OCI-LY1 (cell line): ENCODE measurements around the gene TMA16.
A peak's percentile ranks its signal among the peaks of the same experiment; 100 is the strongest.

ENCODE experiments used
- H2AFZ ChIP-seq: fragments of 200-600 bp; sonication (generic), shearing (Covaris generic); 2 replicates; pipeline ENCODE4 v1.6.0; 2014; ENCODE audit warnings: antibody characterized with exemption, mild to moderate bottlenecking, low read length
- H3F3A ChIP-seq: fragments of 200-600 bp; sonication (generic), shearing (Covaris generic); 2 replicates; pipeline ENCODE4 v1.6.0; 2014; ENCODE audit warnings: mild to moderate bottlenecking, antibody characterized with exemption, low read length, moderate library complexity; ENCODE audit not compliant: insufficient read depth
- H3K27ac ChIP-seq: fragments of 200-600 bp; sonication (generic); 2 replicates; pipeline ENCODE4 v1.5.1; 2014; ENCODE audit warnings: low read length, mixed run types, mild to moderate bottlenecking, low read depth; ENCODE audit not compliant: poor library complexity, severe bottlenecking
- H3K27me3 ChIP-seq: fragments of 200-600 bp; sonication (generic); 2 replicates; pipeline ENCODE4 v1.6.0; 2014; ENCODE audit warnings: antibody characterized with exemption, mild to moderate bottlenecking, low read length, moderate library complexity; ENCODE audit not compliant: insufficient read depth
- H3K36me3 ChIP-seq: fragments of 200-600 bp; sonication (generic); 2 replicates; pipeline ENCODE4 v1.6.1; 2014; ENCODE audit warnings: mild to moderate bottlenecking, antibody characterized with exemption, low read length, moderate library complexity, mixed read lengths; ENCODE audit not compliant: insufficient read depth
- H3K4me1 ChIP-seq: fragments of 200-600 bp; sonication (generic); 2 replicates; pipeline ENCODE4 v1.5.1; 2014; ENCODE audit warnings: mild to moderate bottlenecking, low read length, moderate library complexity; ENCODE audit not compliant: insufficient read depth, severe bottlenecking
- H3K4me2 ChIP-seq: fragments of 200-600 bp; sonication (generic), shearing (Covaris generic); 2 replicates; pipeline ENCODE4 v1.6.1; 2014; ENCODE audit warnings: low read length
- H3K4me3 ChIP-seq: fragments of 200-600 bp; sonication (generic); 2 replicates; pipeline ENCODE4 v1.5.1; 2014; ENCODE audit warnings: low read length, low read depth, mild to moderate bottlenecking, mixed read lengths; ENCODE audit not compliant: poor library complexity, severe bottlenecking
- H3K79me2 ChIP-seq: fragments of 200-600 bp; shearing (Covaris generic); 2 replicates; pipeline ENCODE4 v1.6.1; 2016; ENCODE audit warnings: mixed run types, low read length, mixed read lengths; ENCODE audit not compliant: insufficient read depth
- H3K9ac ChIP-seq: fragments of 200-600 bp; sonication (generic), shearing (Covaris generic); 2 replicates; pipeline ENCODE4 v1.6.1; 2014; ENCODE audit warnings: mild to moderate bottlenecking, low read length, mixed read lengths
- H3K9me2 ChIP-seq: fragments of 200-600 bp; sonication (generic), shearing (Covaris generic); 2 replicates; pipeline ENCODE4 v1.6.1; 2014; ENCODE audit warnings: low read depth, mild to moderate bottlenecking, low read length, mixed read lengths
- H3K9me3 ChIP-seq: fragments of 200-600 bp; shearing (Covaris generic); 2 replicates; pipeline ENCODE4 v1.6.1; 2014; ENCODE audit warnings: low read length, mixed read lengths
- H4K20me1 ChIP-seq: fragments of 200-600 bp; sonication (generic), shearing (Covaris generic); 2 replicates; pipeline ENCODE4 v1.6.0; 2016; ENCODE audit warnings: mild to moderate bottlenecking, low read length; ENCODE audit not compliant: insufficient read depth
- CTCF ChIP-seq: fragments of 200-600 bp; sonication (generic), shearing (Covaris generic); IDR thresholded peaks from 2 replicates; pipeline ENCODE4 v1.5.1; 2017; ENCODE audit warnings: mild to moderate bottlenecking, antibody characterized with exemption, low read length, moderate library complexity, mixed read lengths
- EZH2 ChIP-seq: fragments of 200-600 bp; sonication (generic), shearing (Covaris generic); IDR thresholded peaks from 2 replicates; pipeline ENCODE4 v1.8.0; 2017; ENCODE audit warnings: borderline replicate concordance, mixed run types, mild to moderate bottlenecking, antibody characterized with exemption, low read length, moderate library complexity, mixed read lengths

Gene TMA16

GRCh38 chr4:163566257-163566796 lies 71.8 kb downstream of the TMA16 start:
- peaks cover 17% of the 10 kb centered on the region for H3K4me1 ChIP-seq
- no peaks in the 10 kb centered on the region for H3F3A ChIP-seq
- no peaks in the 10 kb centered on the region; the same call in 1 of the 2 replicates for H3K36me3 ChIP-seq
- H3K9me2 ChIP-seq, result no peaks in the 10 kb centered on the region
- no peaks in the 10 kb centered on the region for H4K20me1 ChIP-seq
- no peak overlapping the region for H3K27ac ChIP-seq
- TF ChIP-seq EZH2, result no peak
- no peaks in the 10 kb centered on the region for H3K27me3 ChIP-seq
- H3K9ac ChIP-seq, result no peak overlapping the region
- H2AFZ ChIP-seq, result no peak overlapping the region
- no peak overlapping the region for H3K4me3 ChIP-seq
- H3K4me2 ChIP-seq, result no peak overlapping the region
- no peaks in the 10 kb centered on the region for H3K79me2 ChIP-seq
- no peaks in the 10 kb centered on the region for H3K9me3 ChIP-seq

- Histone ChIP-seq H3K36me3 (no peaks in the 10 kb centered on the region), H3F3A (no peaks in the 10 kb centered on the region), H3K4me1 (peaks cover 17% of the 10 kb centered on the region), H3K4me2 (no peak overlapping the region), H2AFZ (no peak overlapping the region; the same call in 1 of the 2 replicates), H3K27me3 (no peaks in the 10 kb centered on the region), H3K9ac (no peak overlapping the region), H3K79me2 (no peaks in the 10 kb centered on the region), H3K9me2 (no peaks in the 10 kb centered on the region), H3K9me3 (no peaks in the 10 kb centered on the region), H3K27ac (peak overlapping the region; percentile 2), H4K20me1 (no peaks in the 10 kb centered on the region), H3K4me3 (no peak overlapping the region)
- TF ChIP-seq EZH2 (no peak), CTCF (no peak)
These were observed 74.4 kb downstream of the TMA16 start for GRCh38 chr4:163568843-163569242.
